GM18517 (cell line): ENCODE results near the gene ZDHHC17.

Experiments used
- ATAC-seq: cut with Tn5 transposase; IDR thresholded peaks from one replicate; pipeline ENCODE4 v1.9.1; 2021; ENCODE audit warnings: mild to moderate bottlenecking, moderate library complexity; ENCODE audit not compliant: unreplicated experiment

Gene ZDHHC17

GRCh38 chr12:76874491-76875190, 110.7 kb downstream of the ZDHHC17 start:
- ATAC-seq, result no peak

GRCh38 chr12:76876696-76877229, 112.8 kb downstream of the ZDHHC17 start:
- no peak for ATAC-seq

GRCh38 chr12:76878099-76878898, 114.4 kb downstream of the ZDHHC17 start:
- ATAC-seq, result peak; percentile 39

GRCh38 chr12:76878899-76879709, 115.2 kb downstream of the ZDHHC17 start, which contains the start of gene CSRP2:
Gene CSRP2, minus strand, starts transcription at chr12:76879019. Its CDS starts 12,759 bp downstream, at chr12:76866260.
- ATAC-seq, result peak; percentile 70

- ATAC-seq, result no peak
These were observed 116.0 kb downstream of the ZDHHC17 start for GRCh38 chr12:76879710-76880518.

GRCh38 chr12:76880519-76881023, 116.7 kb downstream of the ZDHHC17 start:
- no peak for ATAC-seq

GRCh38 chr12:76881142-76881541, 117.2 kb downstream of the ZDHHC17 start:
- ATAC-seq, result no peak

- ATAC-seq, result no peak
These were observed 118.5 kb downstream of the ZDHHC17 start for GRCh38 chr12:76882367-76882766.

GRCh38 chr12:76883151-76883550, 119.2 kb downstream of the ZDHHC17 start:
- no peak for ATAC-seq

GRCh38 chr12:76883811-76884210, 119.9 kb downstream of the ZDHHC17 start:
- ATAC-seq, result no peak

- no peak for ATAC-seq
These were observed 124.9 kb downstream of the ZDHHC17 start for GRCh38 chr12:76888775-76889174.

- no peak for ATAC-seq
These were observed 126.5 kb downstream of the ZDHHC17 start for GRCh38 chr12:76890151-76891143.

- no peak for ATAC-seq
These were observed 127.7 kb downstream of the ZDHHC17 start for GRCh38 chr12:76891609-76892008.

- ATAC-seq, result no peak
These were observed 131.9 kb downstream of the ZDHHC17 start for GRCh38 chr12:76895796-76896195.

- no peak for ATAC-seq
These were observed 132.4 kb downstream of the ZDHHC17 start for GRCh38 chr12:76896274-76896673.

GRCh38 chr12:76898442-76898841, 134.5 kb downstream of the ZDHHC17 start:
- ATAC-seq, result no peak

GRCh38 chr12:76899522-76899921, 135.6 kb downstream of the ZDHHC17 start:
- no peak for ATAC-seq

- ATAC-seq, result no peak
These were observed 137.9 kb downstream of the ZDHHC17 start for GRCh38 chr12:76901628-76902380.
